Measurements from ENCODE around the gene RUNX2.

RUNX2 gene

DNA sequence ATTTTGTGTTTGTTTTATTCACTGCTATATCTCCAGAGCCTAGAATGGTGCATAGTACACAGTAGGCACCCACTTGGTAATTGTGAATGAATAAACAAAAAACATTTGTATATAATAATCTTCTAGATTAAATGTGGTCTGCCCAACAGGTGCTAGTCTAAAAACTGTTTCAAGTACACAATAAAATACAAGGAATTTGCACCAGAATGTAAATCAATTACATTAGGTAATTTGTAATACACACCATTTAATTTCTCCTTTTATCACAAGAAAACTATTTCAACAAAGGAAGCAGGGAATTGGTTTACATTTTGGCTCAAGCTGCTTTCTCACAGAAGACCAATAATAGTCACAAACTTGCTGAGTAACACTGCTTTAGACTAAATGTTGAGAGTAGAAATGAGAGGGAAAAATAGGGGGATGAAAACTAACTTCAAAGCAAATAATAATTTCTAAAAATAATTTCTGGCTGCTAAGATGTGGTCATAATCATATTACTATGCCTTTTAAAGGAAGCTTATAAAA lies 22.1 kb downstream of the RUNX2 start:
- Histone ChIP-seq H3K27ac (ENCODE audit: insufficient read depth, low read length, poor library complexity, severe bottlenecking) (no peak overlapping the region), H3K4me1 (ENCODE audit: control insufficient read depth, insufficient read depth, low read length, poor library complexity, severe bottlenecking) (no peaks in the 10 kb centered on the region), H3K27me3 (replicated peaks; ENCODE audit: control insufficient read depth, insufficient read depth, low read length, poor library complexity, severe bottlenecking) (no peaks in the 10 kb centered on the region), H3K36me3 (ENCODE audit: control insufficient read depth, insufficient read depth, low read length) (no peaks in the 10 kb centered on the region), H3K9me3 (ENCODE audit: control insufficient read depth, low read length) (no peaks in the 10 kb centered on the region), H3K4me3 (ENCODE audit: insufficient read depth, low read depth, low read length, poor library complexity, severe bottlenecking) (no peak overlapping the region)
- DNase-seq: no peak

- Histone ChIP-seq H3K27me3 (replicated peaks; ENCODE audit: control insufficient read depth, insufficient read depth, low read length, poor library complexity, severe bottlenecking) (no peaks in the 10 kb centered on the region), H3K4me1 (ENCODE audit: control insufficient read depth, insufficient read depth, low read length, poor library complexity, severe bottlenecking) (no peaks in the 10 kb centered on the region), H3K4me3 (ENCODE audit: insufficient read depth, low read depth, low read length, poor library complexity, severe bottlenecking) (no peak overlapping the region), H3K36me3 (ENCODE audit: control insufficient read depth, insufficient read depth, low read length) (no peaks in the 10 kb centered on the region), H3K9me3 (ENCODE audit: control insufficient read depth, low read length) (no peaks in the 10 kb centered on the region), H3K27ac (ENCODE audit: insufficient read depth, low read length, poor library complexity, severe bottlenecking) (no peak overlapping the region)
- no peak for DNase-seq
Measured at GRCh38 chr6:45351076-45351475, 22.9 kb downstream of the RUNX2 start.

DNA sequence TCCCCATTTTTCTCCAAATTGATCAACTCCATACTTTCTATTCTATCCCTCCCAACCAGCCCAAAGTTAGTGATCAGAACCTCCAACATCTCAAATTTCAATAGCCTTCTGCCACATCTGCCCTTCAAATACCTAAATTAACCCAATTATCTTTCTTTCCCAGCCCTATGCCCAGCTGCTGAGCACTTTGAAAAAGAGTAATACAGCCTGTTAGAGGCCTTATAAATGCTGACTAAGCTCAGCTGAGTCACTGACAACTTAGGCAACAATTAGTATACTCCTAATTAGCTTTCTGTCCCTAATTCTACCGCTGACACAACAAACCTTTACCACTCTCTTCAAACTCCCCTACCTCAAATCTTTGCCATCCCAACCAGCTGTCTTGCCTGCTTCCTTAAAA lies 23.5 kb downstream of the RUNX2 start:
- Histone ChIP-seq H3K4me3 (ENCODE audit: insufficient read depth, low read depth, low read length, poor library complexity, severe bottlenecking) (no peak overlapping the region), H3K27me3 (replicated peaks; ENCODE audit: control insufficient read depth, insufficient read depth, low read length, poor library complexity, severe bottlenecking) (no peaks in the 10 kb centered on the region), H3K9me3 (ENCODE audit: control insufficient read depth, low read length) (no peaks in the 10 kb centered on the region), H3K27ac (ENCODE audit: insufficient read depth, low read length, poor library complexity, severe bottlenecking) (no peak overlapping the region), H3K36me3 (ENCODE audit: control insufficient read depth, insufficient read depth, low read length) (no peaks in the 10 kb centered on the region), H3K4me1 (ENCODE audit: control insufficient read depth, insufficient read depth, low read length, poor library complexity, severe bottlenecking) (no peaks in the 10 kb centered on the region)
- no peak for DNase-seq

- no peak for DNase-seq
- H3K4me1 ChIP-seq (ENCODE audit: control insufficient read depth, insufficient read depth, low read length, poor library complexity, severe bottlenecking): no peaks in the 10 kb centered on the region
- H3K4me3 ChIP-seq (ENCODE audit: insufficient read depth, low read depth, low read length, poor library complexity, severe bottlenecking): no peak overlapping the region
- no peaks in the 10 kb centered on the region for H3K9me3 ChIP-seq (ENCODE audit: control insufficient read depth, low read length)
- H3K36me3 ChIP-seq (ENCODE audit: control insufficient read depth, insufficient read depth, low read length): no peaks in the 10 kb centered on the region
- no peak overlapping the region for H3K27ac ChIP-seq (ENCODE audit: insufficient read depth, low read length, poor library complexity, severe bottlenecking)
- H3K27me3 ChIP-seq (replicated peaks; ENCODE audit: control insufficient read depth, insufficient read depth, low read length, poor library complexity, severe bottlenecking): no peaks in the 10 kb centered on the region
Measured at GRCh38 chr6:45353654-45354053, 25.5 kb downstream of the RUNX2 start.

DNA sequence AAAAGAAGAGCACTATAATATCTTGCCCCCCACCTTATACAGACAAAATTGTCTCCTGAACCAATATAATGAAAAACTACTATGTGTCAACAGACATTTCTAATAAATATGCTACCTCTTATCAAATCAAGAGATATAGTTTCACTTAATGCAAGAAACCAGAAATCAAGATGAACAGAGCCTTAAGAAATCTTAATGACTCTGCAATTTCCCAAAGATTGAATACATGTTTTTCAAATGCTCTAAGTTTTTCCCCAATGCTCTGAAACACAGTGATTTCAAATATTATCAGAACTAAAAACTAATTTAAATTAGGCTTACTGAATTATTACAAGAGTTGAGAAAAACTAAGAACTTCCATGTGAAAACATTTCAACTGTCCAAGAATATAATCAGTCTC lies 36.3 kb downstream of the RUNX2 start:
- Histone ChIP-seq H3K4me3 (ENCODE audit: insufficient read depth, low read depth, low read length, poor library complexity, severe bottlenecking) (no peak overlapping the region), H3K27ac (ENCODE audit: insufficient read depth, low read length, poor library complexity, severe bottlenecking) (no peak overlapping the region), H3K36me3 (ENCODE audit: control insufficient read depth, insufficient read depth, low read length) (no peaks in the 10 kb centered on the region), H3K4me1 (ENCODE audit: control insufficient read depth, insufficient read depth, low read length, poor library complexity, severe bottlenecking) (no peaks in the 10 kb centered on the region), H3K9me3 (ENCODE audit: control insufficient read depth, low read length) (no peaks in the 10 kb centered on the region), H3K27me3 (replicated peaks; ENCODE audit: control insufficient read depth, insufficient read depth, low read length, poor library complexity, severe bottlenecking) (no peaks in the 10 kb centered on the region)
- no peak for DNase-seq

DNA sequence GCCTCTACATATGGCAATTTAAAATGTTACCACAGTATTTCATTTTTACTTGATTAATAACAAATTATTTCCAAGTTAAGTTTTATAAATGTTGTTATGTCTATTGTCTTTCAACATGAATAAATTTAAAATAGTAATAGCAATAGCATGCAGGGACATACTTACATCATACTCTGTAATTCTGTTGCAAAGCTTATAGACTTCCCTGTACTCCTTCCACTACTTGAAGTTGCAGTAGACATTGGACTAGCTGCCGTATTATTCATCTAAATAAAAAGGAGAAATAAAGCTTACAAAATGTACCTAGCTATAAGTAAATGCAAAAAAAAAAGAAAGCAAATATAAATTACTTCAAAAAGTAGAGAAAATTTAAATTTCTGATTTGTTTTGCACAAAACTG lies 36.9 kb downstream of the RUNX2 start:
- no peak for DNase-seq
- Histone ChIP-seq H3K4me3 (ENCODE audit: insufficient read depth, low read depth, low read length, poor library complexity, severe bottlenecking) (no peak overlapping the region), H3K9me3 (ENCODE audit: control insufficient read depth, low read length) (no peaks in the 10 kb centered on the region), H3K27ac (ENCODE audit: insufficient read depth, low read length, poor library complexity, severe bottlenecking) (no peak overlapping the region), H3K4me1 (ENCODE audit: control insufficient read depth, insufficient read depth, low read length, poor library complexity, severe bottlenecking) (no peaks in the 10 kb centered on the region), H3K27me3 (replicated peaks; ENCODE audit: control insufficient read depth, insufficient read depth, low read length, poor library complexity, severe bottlenecking) (no peaks in the 10 kb centered on the region), H3K36me3 (ENCODE audit: control insufficient read depth, insufficient read depth, low read length) (no peaks in the 10 kb centered on the region)

- no peaks in the 10 kb centered on the region for H3K4me1 ChIP-seq (ENCODE audit: control insufficient read depth, insufficient read depth, low read length, poor library complexity, severe bottlenecking)
- no peaks in the 10 kb centered on the region for H3K27me3 ChIP-seq (replicated peaks; ENCODE audit: control insufficient read depth, insufficient read depth, low read length, poor library complexity, severe bottlenecking)
- H3K27ac ChIP-seq (ENCODE audit: insufficient read depth, low read length, poor library complexity, severe bottlenecking): no peak overlapping the region
- no peak overlapping the region for H3K4me3 ChIP-seq (ENCODE audit: insufficient read depth, low read depth, low read length, poor library complexity, severe bottlenecking)
- DNase-seq: no peak
- no peaks in the 10 kb centered on the region for H3K36me3 ChIP-seq (ENCODE audit: control insufficient read depth, insufficient read depth, low read length)
- no peaks in the 10 kb centered on the region for H3K9me3 ChIP-seq (ENCODE audit: control insufficient read depth, low read length)
Measured at GRCh38 chr6:45366534-45366933, 38.4 kb downstream of the RUNX2 start.

GRCh38 chr6:45367999-45368398 lies 39.9 kb downstream of the RUNX2 start:
- no peak overlapping the region for H3K4me3 ChIP-seq (ENCODE audit: insufficient read depth, low read depth, low read length, poor library complexity, severe bottlenecking)
- no peaks in the 10 kb centered on the region for H3K36me3 ChIP-seq (ENCODE audit: control insufficient read depth, insufficient read depth, low read length)
- no peaks in the 10 kb centered on the region for H3K4me1 ChIP-seq (ENCODE audit: control insufficient read depth, insufficient read depth, low read length, poor library complexity, severe bottlenecking)
- no peak for DNase-seq
- no peak overlapping the region for H3K27ac ChIP-seq (ENCODE audit: insufficient read depth, low read length, poor library complexity, severe bottlenecking)
- H3K27me3 ChIP-seq (replicated peaks; ENCODE audit: control insufficient read depth, insufficient read depth, low read length, poor library complexity, severe bottlenecking): no peaks in the 10 kb centered on the region
- no peaks in the 10 kb centered on the region for H3K9me3 ChIP-seq (ENCODE audit: control insufficient read depth, low read length)

GRCh38 chr6:45369870-45370269 lies 41.7 kb downstream of the RUNX2 start:
- Histone ChIP-seq H3K36me3 (ENCODE audit: control insufficient read depth, insufficient read depth, low read length) (no peaks in the 10 kb centered on the region), H3K27ac (ENCODE audit: insufficient read depth, low read length, poor library complexity, severe bottlenecking) (no peak overlapping the region), H3K4me3 (ENCODE audit: insufficient read depth, low read depth, low read length, poor library complexity, severe bottlenecking) (no peak overlapping the region), H3K27me3 (replicated peaks; ENCODE audit: control insufficient read depth, insufficient read depth, low read length, poor library complexity, severe bottlenecking) (no peaks in the 10 kb centered on the region), H3K9me3 (ENCODE audit: control insufficient read depth, low read length) (no peaks in the 10 kb centered on the region), H3K4me1 (ENCODE audit: control insufficient read depth, insufficient read depth, low read length, poor library complexity, severe bottlenecking) (no peaks in the 10 kb centered on the region)
- DNase-seq: no peak

DNA sequence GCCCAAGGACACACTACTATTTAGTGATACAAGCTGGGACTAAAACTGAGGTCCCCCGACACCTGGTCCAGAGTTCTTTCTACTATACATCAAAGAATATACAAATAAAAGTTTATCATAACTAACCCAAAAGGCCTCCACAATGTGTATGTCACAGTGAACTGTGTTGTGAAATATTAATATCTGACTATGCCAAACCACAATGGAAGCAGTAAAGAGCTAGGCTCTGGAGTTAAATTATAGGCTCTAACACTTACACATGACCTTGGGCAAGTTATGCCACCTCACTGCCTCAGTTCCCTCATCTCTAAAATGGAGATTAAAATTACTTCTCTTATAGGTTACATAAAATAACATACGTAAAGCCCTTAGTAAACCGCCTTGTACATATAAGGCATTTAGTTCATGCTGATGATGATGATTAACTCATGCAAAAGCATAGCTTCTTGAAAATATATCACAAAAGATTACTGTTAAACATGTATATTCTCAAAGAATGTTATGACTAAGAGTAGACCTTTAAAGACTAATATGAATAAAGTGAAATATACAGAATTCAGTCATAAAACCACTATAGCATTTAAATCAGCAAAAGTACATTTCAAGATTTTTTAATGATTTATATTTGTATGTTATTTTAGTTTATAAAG lies 43.9 kb downstream of the RUNX2 start:
- H3K36me3 ChIP-seq (ENCODE audit: control insufficient read depth, insufficient read depth, low read length): no peaks in the 10 kb centered on the region
- no peaks in the 10 kb centered on the region for H3K27me3 ChIP-seq (replicated peaks; ENCODE audit: control insufficient read depth, insufficient read depth, low read length, poor library complexity, severe bottlenecking)
- no peak for DNase-seq
- H3K4me3 ChIP-seq (ENCODE audit: insufficient read depth, low read depth, low read length, poor library complexity, severe bottlenecking): no peak overlapping the region
- peaks cover 3% of the 10 kb centered on the region for H3K4me1 ChIP-seq (ENCODE audit: control insufficient read depth, insufficient read depth, low read length, poor library complexity, severe bottlenecking)
- no peak overlapping the region for H3K27ac ChIP-seq (ENCODE audit: insufficient read depth, low read length, poor library complexity, severe bottlenecking)
- H3K9me3 ChIP-seq (ENCODE audit: control insufficient read depth, low read length): no peaks in the 10 kb centered on the region
